ENCODE data around the gene CAP1. TPM values are rescaled to one million over a fixed set of nuclear protein-coding genes. Genes with fewer than 3 reads are reported as not detected.

Gene CAP1
- total and polyA plus RNA-seq, 2 of the 4 experiments (the other 2 are of a cell fraction), result 434 to 756 TPM

- POLR2A ChIA-PET (ENCODE audit: unreplicated experiment), result no interaction called here
- Histone ChIP-seq H3K4me3 (ENCODE audit: insufficient read depth, low read depth, low read length) (no peak overlapping the region), H3K14ac (replicated peaks; ENCODE audit: low read depth, low read length) (no peak overlapping the region), H4K20me1 (ENCODE audit: insufficient read depth, low read length) (peaks cover 12% of the 10 kb centered on the region), H2BK5ac (ENCODE audit: low read depth, low read length, poor library complexity, severe bottlenecking) (no peak overlapping the region), H4K8ac (ENCODE audit: low read depth in 2 of 2, low read length in 2 of 2) (no peak overlapping the region), H3K18ac (ENCODE audit: low read depth, low read length) (no peak overlapping the region), H3K9me1 (ENCODE audit: insufficient read depth, low read length) (0 out of 2 replicates have a peak, but pooled peaks cover 5% of the 10 kb centered on the region), H3K23ac (ENCODE audit: low read depth, low read length) (no peak overlapping the region), H2AFZ (replicated peaks; ENCODE audit: low read length, poor library complexity) (no peak overlapping the region), H3K27ac (ENCODE audit: insufficient read depth, low read length) (no peak overlapping the region), H3K4ac (ENCODE audit: low read depth, low read length) (no peak overlapping the region), H3K36me3 (ENCODE audit: control insufficient read depth, insufficient read depth, low read length) (peaks cover 41% of the 10 kb centered on the region), H2BK15ac (ENCODE audit: low read depth, low read length) (no peak overlapping the region), H3K9me3 (ENCODE audit: control insufficient read depth, insufficient read depth, low read length) (no peaks in the 10 kb centered on the region), H2AK5ac (ENCODE audit: low read depth, low read length) (no peak overlapping the region), H2BK120ac (ENCODE audit: low read depth, low read length) (no peak overlapping the region), H3K9ac (ENCODE audit: low read depth, low read length) (no peak overlapping the region), H2AK9ac (replicated peaks; ENCODE audit: low read depth, low read length, poor library complexity) (no peak overlapping the region), H3K56ac (ENCODE audit: extremely low read depth, insufficient read depth, low read length) (no peak overlapping the region), H2BK20ac (ENCODE audit: low read depth, low read length) (no peak overlapping the region), H4K5ac (ENCODE audit: low read depth, low read length) (no peak overlapping the region), H3K4me2 (ENCODE audit: low read depth, low read length) (no peak overlapping the region), H3K27me3 (ENCODE audit: control insufficient read depth, insufficient read depth, low read length) (no peaks in the 10 kb centered on the region), H3K79me1 (ENCODE audit: low read depth in 1 of 2, low read length in 2 of 2) (peaks cover 7 to 20% of the 10 kb centered on the region in 2 experiments; a peak in 3 of 4 replicates), H3K4me1 (ENCODE audit: control insufficient read depth, insufficient read depth, low read length) (peaks cover 5% of the 10 kb centered on the region), H4K91ac (ENCODE audit: insufficient read depth, low read depth, low read length) (no peak overlapping the region)
- intact Hi-C loops (cut with micrococcal nuclease) (loop anchor here (5.0 kb wide), 1 partner anchor 332 kb away; no protein-coding TSS in a partner anchor), dilution Hi-C loops (cut with HindIII; ENCODE audit: low sequenced_read_pairs, unreplicated experiment) (no loop called here), in situ Hi-C loops (cut with MboI; ENCODE audit: low sequenced_read_pairs) (no loop called here)
- TF ChIP-seq RCOR1 (IDR thresholded peaks at IDR 0.05; ENCODE audit: insufficient replicate concordance, low read length) (no peak), NFE2L2 (IDR thresholded peaks at IDR 0.05; ENCODE audit: low read depth, low read length) (no peak), POLR2A (IDR thresholded peaks at IDR 0.05; ENCODE audit: low read depth, low read length) (no peak), SMC3 (IDR thresholded peaks at IDR 0.05; ENCODE audit: low read depth, low read length) (no peak), FOS (IDR thresholded peaks at IDR 0.05; ENCODE audit: low read depth, low read length) (no peak), USF2 (IDR thresholded peaks at IDR 0.05; ENCODE audit: low read depth, low read length) (no peak), RAD21 (IDR thresholded peaks at IDR 0.05; ENCODE audit: low read length) (no peak), MAZ (IDR thresholded peaks at IDR 0.05; ENCODE audit: borderline replicate concordance, low read depth, low read length) (no peak), CTCF (conservative IDR thresholded peaks at IDR 0.05; ENCODE audit: low read depth, low read length) (no peak), BHLHE40 (IDR thresholded peaks at IDR 0.05; ENCODE audit: low read depth, low read length) (no peak), ELK1 (IDR thresholded peaks at IDR 0.05; ENCODE audit: borderline replicate concordance, low read depth, low read length) (no peak), MAFK (IDR thresholded peaks at IDR 0.05; ENCODE audit: low read depth, low read length) (no peak), RFX5 (IDR thresholded peaks at IDR 0.05; ENCODE audit: low read depth, low read length) (no peak), CHD1 (IDR thresholded peaks at IDR 0.05; ENCODE audit: low read depth, low read length) (no peak), CEBPB (IDR thresholded peaks at IDR 0.05; ENCODE audit: low read depth, low read length) (no peak), MXI1 (IDR thresholded peaks at IDR 0.05; ENCODE audit: borderline replicate concordance, low read depth, low read length) (no peak)
- CTCF ChIA-PET, result no interaction called here
- WGBS, 2 experiments (ENCODE audit: extremely low coverage in 2 of 2, insufficient read length in 1 of 2), result no CpG with 5 or more reads among the region's 4 CpGs
- no TSS peak for BruUV-seq (replicated peaks)
- DNase-seq, result no peak
- ATAC-seq (ENCODE audit: low read depth), result no peak
Measured at GRCh38 chr1:40075266-40075665, 34.7 kb downstream of the CAP1 start.
